NT2/D1 (cell line): ENCODE results near the gene CALHM3.

ENCODE experiments used
- DNase-seq: peaks from one replicate; pipeline ENCODE4 v3.0.0-alpha.2; 2011; ENCODE audit warnings: low read depth, low spot score
- H3K27me3 ChIP-seq: 2 replicates; pipeline ENCODE4 v1.6.0; 2011; ENCODE audit warnings: mild to moderate bottlenecking; ENCODE audit not compliant: insufficient read length, insufficient read depth
- H3K36me3 ChIP-seq: 2 replicates; pipeline ENCODE4 v1.6.1; 2011; ENCODE audit warnings: mild to moderate bottlenecking, low read length, mixed read lengths; ENCODE audit not compliant: insufficient read depth, insufficient read length
- H3K4me1 ChIP-seq: 2 replicates; pipeline ENCODE4 v1.5.1; 2011; ENCODE audit not compliant: insufficient read depth, insufficient read length
- H3K4me3 ChIP-seq: 2 replicates; pipeline ENCODE4 v1.5.1; 2011; ENCODE audit warnings: low read depth; ENCODE audit not compliant: insufficient read length
- H3K9ac ChIP-seq: 2 replicates; pipeline ENCODE4 v1.6.0; 2011; ENCODE audit warnings: low read depth; ENCODE audit not compliant: insufficient read length
- H3K9me3 ChIP-seq: 2 replicates; pipeline ENCODE4 v1.5.1; 2011; ENCODE audit warnings: mild to moderate bottlenecking, low read length; ENCODE audit not compliant: insufficient read depth
- SUZ12 ChIP-seq: IDR thresholded peaks from 2 replicates; pipeline ENCODE4 v1.6.1; 2011; ENCODE audit not compliant: insufficient read length, insufficient read depth; ENCODE audit errors: extremely low read depth
- YY1 ChIP-seq: IDR thresholded peaks from 2 replicates; pipeline ENCODE4 v1.6.1; 2011; ENCODE audit not compliant: insufficient read length, insufficient read depth
- ZNF274 ChIP-seq: IDR thresholded peaks from 2 replicates; pipeline ENCODE4 v1.6.1; 2011; ENCODE audit warnings: mild to moderate bottlenecking, low read depth, low read length

CALHM3 gene

GRCh38 chr10:103514244-103514643 is 35.2 kb upstream of the CALHM3 start:
- Histone ChIP-seq H3K9me3 (peaks cover under 1% of the 10 kb centered on the region; the same call in 1 of the 2 replicates), H3K36me3 (no peaks in the 10 kb centered on the region), H3K4me1 (peaks cover 3% of the 10 kb centered on the region), H3K4me3 (no peak overlapping the region), H3K9ac (no peak overlapping the region), H3K27me3 (no peaks in the 10 kb centered on the region)
- no peak for DNase-seq
- TF ChIP-seq ZNF274 (no peak), YY1 (no peak), SUZ12 (no peak)

- Histone ChIP-seq H3K4me3 (no peak overlapping the region), H3K9me3 (no peaks in the 10 kb centered on the region), H3K9ac (peak overlapping the region; percentile 32), H3K36me3 (no peaks in the 10 kb centered on the region), H3K4me1 (peaks cover 3% of the 10 kb centered on the region), H3K27me3 (no peaks in the 10 kb centered on the region)
- no peak for TF ChIP-seq SUZ12
- TF ChIP-seq YY1, result no peak
- TF ChIP-seq ZNF274, result no peak
- no peak for DNase-seq
Measured at GRCh38 chr10:103513380-103514060, 34.5 kb upstream of the CALHM3 start.

- Histone ChIP-seq H3K9ac (no peak overlapping the region), H3K9me3 (no peaks in the 10 kb centered on the region), H3K27me3 (no peaks in the 10 kb centered on the region), H3K4me1 (peaks cover 3% of the 10 kb centered on the region), H3K4me3 (no peak overlapping the region), H3K36me3 (no peaks in the 10 kb centered on the region)
- no peak for DNase-seq
- TF ChIP-seq ZNF274, result no peak
- no peak for TF ChIP-seq YY1
- TF ChIP-seq SUZ12, result no peak
Measured at GRCh38 chr10:103512591-103513379, 33.7 kb upstream of the CALHM3 start.

- H3K9me3 ChIP-seq, result no peaks in the 10 kb centered on the region
- H3K4me3 ChIP-seq, result no peak overlapping the region
- DNase-seq, result no peak
- H3K27me3 ChIP-seq, result no peaks in the 10 kb centered on the region
- no peak overlapping the region for H3K9ac ChIP-seq
- no peak for TF ChIP-seq ZNF274
- TF ChIP-seq SUZ12, result no peak
- TF ChIP-seq YY1, result no peak
- no peaks in the 10 kb centered on the region for H3K36me3 ChIP-seq
- H3K4me1 ChIP-seq, result peaks cover 6% of the 10 kb centered on the region
Measured at GRCh38 chr10:103512166-103512565, 33.1 kb upstream of the CALHM3 start.

- H3K9ac ChIP-seq, result no peak overlapping the region
- no peaks in the 10 kb centered on the region for H3K36me3 ChIP-seq
- DNase-seq, result no peak
- TF ChIP-seq SUZ12, result no peak
- no peak for TF ChIP-seq YY1
- no peak for TF ChIP-seq ZNF274
- H3K4me3 ChIP-seq, result no peak overlapping the region
- H3K9me3 ChIP-seq, result no peaks in the 10 kb centered on the region
- no peaks in the 10 kb centered on the region for H3K27me3 ChIP-seq
- peaks cover 6% of the 10 kb centered on the region for H3K4me1 ChIP-seq
Measured at GRCh38 chr10:103510791-103511752, 32.0 kb upstream of the CALHM3 start.

- DNase-seq, result no peak
- TF ChIP-seq SUZ12 (no peak), YY1 (no peak), ZNF274 (no peak)
Measured at GRCh38 chr10:103510046-103510685, 31.1 kb upstream of the CALHM3 start.

More at GRCh38 chr10:103510046-103510685, 31.1 kb upstream of the CALHM3 start:
- no peaks in the 10 kb centered on the region for H3K27me3 ChIP-seq
- peaks cover 8% of the 10 kb centered on the region for H3K4me1 ChIP-seq
- no peak overlapping the region for H3K9ac ChIP-seq
- no peaks in the 10 kb centered on the region for H3K36me3 ChIP-seq
- no peaks in the 10 kb centered on the region for H3K9me3 ChIP-seq
- H3K4me3 ChIP-seq, result no peak overlapping the region
